ENCODE measurements around the gene DAB1. TPM values are rescaled to one million over a fixed set of nuclear protein-coding genes. Genes with fewer than 3 reads are reported as not detected.

DAB1 gene
- total and polyA plus RNA-seq, 2 of the 8 experiments (the other 6 are each of a cell fraction or from before 2014, with no cell fraction given): 4.4 to 11.8 TPM

DNA sequence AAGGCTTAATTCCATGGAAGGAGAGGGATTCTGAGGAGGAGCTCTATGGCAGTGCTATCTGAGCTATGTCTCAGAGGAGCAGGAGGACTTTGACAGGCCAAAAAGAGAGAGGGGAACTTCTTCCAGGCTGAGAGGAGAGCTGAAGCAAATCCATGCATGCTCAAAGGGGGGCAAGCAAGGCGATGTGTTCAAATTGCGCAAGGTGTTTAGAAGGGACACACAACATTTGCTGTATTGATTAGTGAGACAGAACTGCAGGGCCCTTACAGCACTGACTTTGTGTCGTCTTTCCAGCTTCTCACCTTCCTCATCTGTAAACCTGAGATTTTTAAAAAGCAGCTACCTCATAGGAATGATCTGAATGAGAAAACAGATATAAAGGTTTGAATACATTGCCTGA, 145.3 kb downstream of the DAB1 start:
- no peak overlapping the region for H3K56ac ChIP-seq (replicated peaks; ENCODE audit: insufficient read length, low read depth, low read length)
- 94% methylated on average over 3 of the region's 3 CpGs; no CpG with 5 or more reads in 1 of the 2 experiments for WGBS, 2 experiments (ENCODE audit: extremely low coverage in 1 of 2, insufficient coverage in 1 of 2, insufficient read length in 1 of 2, insufficient replicate concordance in 2 of 2, low coverage in 1 of 2, low lambda C conversion rate in 2 of 2, missing lambda C conversion rate in 1 of 2)
- H3K4me2 ChIP-seq (ENCODE audit: insufficient read depth in 1 of 2, low read depth in 2 of 2, low read length in 2 of 2): no peak overlapping the region
- no peak overlapping the region for H3K23ac ChIP-seq (ENCODE audit: insufficient read length)
- POLR2A ChIA-PET (ENCODE audit: partially characterized antibody): interaction anchor here (0.6 to 1.7 kb wide), 2 partner anchors 9 to 687 kb away, joined by 3 to 4 read pairs; no protein-coding TSS in a partner anchor
- DNase-seq (ENCODE audit: low read depth in 1 of 2, low spot score in 2 of 2): no peak
- H2BK20ac ChIP-seq (ENCODE audit: low read length): no peak overlapping the region
- no peak overlapping the region for H2AFZ ChIP-seq (ENCODE audit: low read length)
- H3K4me1 ChIP-seq (replicated peaks in 1 of 4; ENCODE audit: control insufficient read depth in 3 of 4, insufficient read depth in 4 of 4, low read length in 3 of 4): no peaks in the 10 kb centered on the region
- H3K4me3 ChIP-seq (ENCODE audit: extremely low read depth in 1 of 4, insufficient read depth in 2 of 4, low read depth in 3 of 4, low read length in 4 of 4): no peak overlapping the region
- no peaks in the 10 kb centered on the region for H3K79me2 ChIP-seq (ENCODE audit: control insufficient read depth in 1 of 2, insufficient read depth in 2 of 2, low read length in 2 of 2)
- peak; percentile 66 for TF ChIP-seq CEBPB (IDR thresholded peaks at IDR 0.05; ENCODE audit: low read depth, low read length)
- no peak for TF ChIP-seq TAF1 (IDR thresholded peaks at IDR 0.05; ENCODE audit: low read depth, low read length)
- no peaks in the 10 kb centered on the region for H3K27me3 ChIP-seq (replicated peaks in 1 of 4; ENCODE audit: control insufficient read depth in 3 of 4, extremely low read depth in 1 of 4, insufficient read depth in 3 of 4, low read length in 3 of 4)
- H3K9me3 ChIP-seq (ENCODE audit: insufficient read depth in 2 of 2, low read depth in 1 of 2, low read length in 1 of 2): no peaks in the 10 kb centered on the region
- H3K36me3 ChIP-seq (ENCODE audit: control insufficient read depth in 2 of 4, insufficient read depth in 4 of 4, low read length in 3 of 4): no peaks in the 10 kb centered on the region
- no peak overlapping the region for H3K14ac ChIP-seq (ENCODE audit: insufficient read length)
- no peak overlapping the region for H4K8ac ChIP-seq (ENCODE audit: extremely low read depth, insufficient read depth, low read length)
- FAIRE-seq: no peak
- no peak overlapping the region for H2BK12ac ChIP-seq (ENCODE audit: low read depth, low read length)
- no peak overlapping the region for H2BK5ac ChIP-seq (ENCODE audit: low read depth, low read length)
- no peaks in the 10 kb centered on the region for H4K20me1 ChIP-seq (replicated peaks in 1 of 2; ENCODE audit: control insufficient read depth in 1 of 2, insufficient read depth in 2 of 2, low read length in 2 of 2)
- H2BK120ac ChIP-seq (replicated peaks; ENCODE audit: low read depth, low read length): no peak overlapping the region
- no peak overlapping the region for H2BK15ac ChIP-seq (ENCODE audit: low read length)
- no peak overlapping the region for H4K91ac ChIP-seq (replicated peaks; ENCODE audit: insufficient read length, low read length)
- no peak overlapping the region for H4K5ac ChIP-seq (ENCODE audit: insufficient read length, low read depth, low read length)
- no peak overlapping the region for H3K18ac ChIP-seq (ENCODE audit: extremely low read depth, low read length)
- H3K27ac ChIP-seq (ENCODE audit: low read depth, low read length): no peak overlapping the region
- H3K79me1 ChIP-seq (ENCODE audit: low read depth, low read length): no peaks in the 10 kb centered on the region; the same call in 1 of the 2 replicates
- no peak overlapping the region for H3K4ac ChIP-seq (replicated peaks; ENCODE audit: insufficient read length, low read depth, low read length)
- CTCF ChIA-PET (ENCODE audit: partially characterized antibody): interaction anchor here (1.0 kb wide), 2 partner anchors 10 to 29 kb away, joined by 3 read pairs; no protein-coding TSS in a partner anchor
- H2AK5ac ChIP-seq (ENCODE audit: low read depth, low read length): no peak overlapping the region
- no peaks in the 10 kb centered on the region for H3K23me2 ChIP-seq (ENCODE audit: low read depth, low read length)
- no peak overlapping the region for H3K9ac ChIP-seq (replicated peaks in 1 of 4; ENCODE audit: extremely low read depth in 1 of 4, low read depth in 3 of 4, low read length in 3 of 4)

All from H1 (cell line).